ENCODE measurements around the gene CCDC170.

The CCDC170 gene

DNA sequence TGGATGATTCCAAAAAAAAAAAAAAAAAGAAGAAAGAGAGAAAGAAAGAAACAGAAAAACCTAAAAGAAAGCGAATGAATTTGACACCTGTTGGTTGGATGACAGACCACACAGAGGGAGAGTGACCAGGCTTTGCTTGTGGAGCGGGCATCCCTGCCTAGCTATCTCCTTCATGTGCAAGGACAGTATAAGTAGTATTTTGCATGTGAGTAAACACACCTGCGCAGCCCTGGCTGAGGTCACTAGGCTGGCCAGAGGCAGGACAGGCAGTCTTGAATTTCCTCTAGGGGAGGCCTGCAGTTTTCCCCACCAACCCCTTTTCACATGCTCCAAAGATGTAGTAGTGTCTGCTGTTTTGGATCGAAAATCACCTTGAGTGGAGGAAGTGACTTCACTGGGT lies 126.4 kb downstream of the CCDC170 start:
- DNase-seq, result no peak

DNA sequence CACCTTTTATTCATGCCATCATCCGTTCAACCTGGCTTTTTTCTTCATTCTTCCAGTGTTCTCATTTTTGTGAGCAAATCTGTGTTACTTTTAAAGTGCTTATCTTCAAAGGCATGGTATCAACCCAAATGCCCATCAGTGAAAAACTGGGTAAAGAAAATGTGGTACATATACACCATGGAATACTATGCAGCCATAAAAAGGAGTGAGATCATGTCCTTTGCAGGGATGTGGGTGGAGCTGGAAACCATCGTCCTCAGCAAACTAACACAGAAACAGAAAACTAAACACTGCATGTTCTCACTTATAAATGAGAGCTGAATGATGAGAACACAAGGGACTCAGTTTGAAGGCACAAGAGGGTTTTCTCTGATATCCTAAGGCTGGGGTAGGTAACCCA lies 130.3 kb downstream of the CCDC170 start:
- no peak for DNase-seq

DNA sequence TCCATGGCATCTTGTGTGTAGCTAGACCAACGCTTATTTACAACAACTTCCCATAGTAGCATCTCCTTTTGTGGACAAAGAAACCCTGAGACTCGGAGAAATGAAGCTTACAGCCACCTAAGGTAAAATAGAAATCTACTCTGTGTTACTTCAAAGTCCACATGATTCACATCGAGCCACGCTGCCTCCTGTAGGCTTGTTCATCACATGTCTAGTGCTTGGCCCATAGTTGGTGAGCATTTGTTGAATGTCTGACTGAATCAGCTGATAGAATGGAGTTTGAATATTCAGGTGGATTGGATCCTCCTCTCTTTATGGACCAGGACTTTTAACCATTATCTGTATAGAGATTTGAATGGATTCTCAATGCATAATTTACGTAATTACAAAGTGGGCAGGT lies 130.7 kb downstream of the CCDC170 start:
- DNase-seq, result no peak

DNA sequence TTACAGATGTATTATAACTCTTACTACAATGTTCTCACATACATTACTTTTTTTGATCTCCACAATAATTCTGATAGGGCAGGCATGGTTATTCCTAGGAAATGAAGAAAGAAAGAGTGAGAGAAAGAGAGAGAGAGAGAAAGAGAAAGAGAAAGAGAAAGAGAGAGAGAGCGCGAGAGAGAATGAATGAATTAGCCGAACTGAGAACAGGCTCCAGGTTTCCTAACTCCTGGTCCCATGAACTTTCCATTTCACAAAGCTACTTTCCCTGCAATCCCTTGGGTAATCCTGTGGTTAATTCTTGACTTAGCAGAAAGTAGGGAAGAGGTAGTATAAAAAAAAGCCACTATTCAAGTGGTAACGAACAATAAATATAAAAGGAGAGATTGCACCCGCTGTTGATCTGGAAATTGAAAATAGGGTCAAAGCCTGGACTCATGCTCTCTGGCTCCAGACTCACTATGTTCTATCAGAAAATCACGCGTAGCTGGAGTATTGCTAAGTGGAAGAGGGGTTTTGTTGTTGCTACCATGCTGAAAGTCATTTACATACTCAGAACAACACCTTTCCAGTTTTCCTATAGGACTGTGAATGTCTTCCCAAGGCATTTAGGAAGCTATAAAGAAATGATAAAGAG lies 131.2 kb downstream of the CCDC170 start:
- no peak for DNase-seq

DNA sequence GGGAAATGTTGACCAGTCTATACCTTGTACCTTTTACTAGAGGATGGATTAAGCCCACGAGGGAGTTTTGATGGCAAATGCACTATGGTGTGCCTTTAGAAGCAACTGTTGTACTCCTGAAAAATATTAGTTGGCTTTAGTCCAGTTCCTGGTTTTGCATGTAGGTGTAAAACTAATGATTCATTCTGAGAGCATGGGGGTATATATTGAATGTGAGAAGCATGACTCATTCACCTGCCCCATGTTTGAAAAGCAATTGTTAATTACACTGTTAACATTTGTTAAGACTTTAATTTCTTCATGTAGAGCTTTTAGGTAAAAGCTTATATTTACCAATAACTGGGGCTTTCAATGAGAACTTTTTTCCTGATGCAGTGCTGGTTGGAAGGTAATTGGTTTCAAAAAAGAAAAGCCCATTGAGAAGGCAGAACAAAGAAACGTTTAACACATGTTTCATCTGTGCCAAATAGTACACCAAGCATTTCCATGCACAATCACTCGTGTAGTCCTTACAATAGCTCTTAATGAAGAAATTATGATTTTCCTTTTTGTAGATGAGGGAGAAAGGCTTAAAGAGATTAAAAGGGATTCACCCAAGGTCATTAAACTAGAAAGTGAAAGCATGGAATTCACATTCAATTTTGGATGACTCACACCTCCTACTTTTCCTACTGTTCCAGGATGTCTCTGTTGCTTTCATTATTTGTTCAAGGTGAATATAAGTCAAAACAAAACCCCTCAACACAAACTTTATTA lies 134.1 kb downstream of the CCDC170 start:
- DNase-seq, result no peak

DNA sequence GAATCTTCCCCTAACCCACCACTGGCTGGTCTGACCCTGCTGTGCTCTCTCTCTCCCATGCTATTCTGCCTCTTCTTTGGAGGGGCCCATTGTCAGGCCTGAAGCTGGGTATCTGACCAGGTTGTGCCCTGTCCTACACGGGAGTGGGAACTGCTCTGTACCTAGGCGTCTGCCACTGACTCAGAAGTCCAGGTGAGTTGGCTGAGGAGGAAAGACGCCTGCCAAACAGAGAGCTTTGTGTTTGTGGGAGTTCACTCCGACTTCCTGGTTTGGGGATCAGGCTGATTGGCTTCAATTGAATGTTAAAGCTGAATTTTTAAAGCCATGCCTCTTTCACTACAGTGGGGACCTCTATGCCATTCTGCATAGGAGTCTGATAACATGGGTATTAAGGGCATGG lies 136.0 kb downstream of the CCDC170 start:
- DNase-seq, result no peak

DNA sequence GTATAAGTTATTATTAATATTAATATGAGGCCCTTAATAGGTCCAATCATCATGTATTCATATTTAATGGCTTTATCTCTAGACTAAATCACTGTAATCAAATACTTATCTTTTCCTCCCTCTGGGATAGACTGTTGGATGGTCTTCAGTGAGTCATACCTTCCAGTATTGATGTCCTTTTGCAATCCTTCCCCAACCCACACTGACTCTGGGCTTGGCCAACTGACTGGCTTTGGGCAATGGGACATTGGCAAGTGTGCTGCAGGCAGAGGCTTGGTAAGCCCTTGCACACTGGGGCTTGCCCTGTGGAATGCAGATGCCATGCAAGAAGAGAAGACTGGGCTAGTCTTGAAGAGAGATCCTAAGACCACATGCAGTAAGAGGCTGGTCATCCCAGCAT lies 136.6 kb downstream of the CCDC170 start:
- DNase-seq, result no peak

DNA sequence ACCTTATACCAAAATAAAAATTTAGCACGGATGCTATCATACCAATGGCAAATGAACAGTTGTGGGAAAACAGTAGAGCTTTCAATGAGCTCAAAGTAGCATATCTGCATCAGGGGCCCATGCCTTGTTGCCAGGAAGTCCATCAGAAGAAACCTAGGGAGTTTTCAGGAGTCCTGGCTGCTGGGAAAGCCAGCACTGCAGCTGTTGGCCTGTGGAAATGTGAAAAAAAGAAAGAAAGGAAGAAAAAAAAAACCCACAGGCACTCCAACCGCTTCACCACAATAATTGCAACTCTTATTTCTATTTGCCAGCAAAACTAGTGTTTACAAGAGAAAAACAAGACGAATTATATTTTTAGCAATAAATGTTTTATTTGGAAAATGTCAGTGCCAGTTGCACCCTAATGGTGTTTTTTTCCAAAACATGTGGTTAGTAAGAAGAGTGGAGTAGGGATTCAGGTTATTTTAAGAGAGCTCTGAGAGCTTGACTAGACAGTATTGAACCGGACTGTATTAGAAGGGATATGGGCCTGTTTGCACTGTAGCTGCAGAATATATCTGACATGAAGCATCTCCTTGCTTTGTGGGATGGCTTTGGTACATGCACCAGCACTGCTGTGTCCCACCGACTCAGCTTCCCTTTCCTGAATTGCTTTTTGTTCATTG lies 137.3 kb downstream of the CCDC170 start:
- DNase-seq, result no peak

DNA sequence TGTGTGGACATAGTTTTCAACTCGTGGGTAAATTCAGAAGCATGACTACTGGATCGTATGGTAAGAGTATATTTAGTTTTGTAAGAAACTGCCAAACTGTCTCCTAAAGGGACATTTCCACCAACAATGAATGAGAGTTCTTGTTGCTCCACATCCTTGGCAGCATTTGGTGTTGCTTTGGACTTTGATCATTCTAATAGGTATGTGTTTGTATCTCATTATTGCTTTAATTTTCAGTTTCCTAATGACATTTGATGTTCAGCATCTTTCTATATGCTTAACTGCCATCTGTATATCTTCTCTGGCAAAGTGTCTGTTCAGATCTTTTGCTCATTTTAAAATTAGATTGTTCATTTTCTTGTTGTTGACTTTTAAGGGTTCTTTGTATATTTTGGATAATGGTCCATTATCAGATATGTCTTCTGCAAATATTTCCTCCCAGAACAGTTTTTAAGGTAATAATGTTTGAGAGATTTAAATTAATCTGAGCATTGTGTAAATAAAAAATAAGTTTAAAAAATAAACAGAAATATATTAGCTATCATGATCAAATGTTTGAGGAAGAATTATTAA lies 138.7 kb downstream of the CCDC170 start:
- no peak for DNase-seq

DNA sequence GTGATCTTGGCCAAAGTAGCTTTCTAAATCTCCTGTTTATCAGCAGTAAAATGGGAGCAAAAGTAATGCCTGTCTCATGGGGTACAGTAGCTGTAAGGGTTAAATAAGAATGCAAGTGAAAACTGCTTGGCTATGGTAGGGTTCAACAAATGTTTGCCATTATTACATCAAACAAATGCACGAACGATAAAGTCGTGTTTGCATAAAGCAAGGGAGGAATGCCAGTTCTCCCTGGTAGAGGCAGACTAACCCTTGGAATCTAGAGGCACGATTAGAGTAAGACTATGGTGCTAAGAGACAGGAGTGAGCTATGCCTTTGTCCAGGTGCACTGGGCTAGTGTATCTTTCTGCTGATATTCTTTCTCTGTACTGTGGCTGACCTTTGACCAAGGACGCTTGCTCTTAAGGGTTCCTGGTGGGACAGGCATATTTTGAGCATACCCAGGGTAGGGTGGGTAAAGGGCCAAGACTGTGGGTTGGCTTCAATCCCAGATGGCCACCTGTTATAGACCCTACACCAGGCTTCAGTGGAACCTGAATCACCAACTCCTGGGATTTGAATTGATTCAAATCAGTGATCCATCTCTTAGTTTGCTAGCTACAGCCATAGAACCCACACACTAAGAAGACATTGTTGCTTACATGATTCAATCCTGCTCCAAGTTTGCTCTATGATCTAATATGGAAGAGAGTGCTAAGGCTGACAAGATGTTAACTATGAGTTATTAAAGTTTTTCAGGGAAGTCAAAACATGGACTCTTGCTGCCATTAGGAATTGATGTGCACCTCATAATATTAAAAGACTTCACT lies 139.9 kb downstream of the CCDC170 start:
- DNase-seq, result no peak

DNA sequence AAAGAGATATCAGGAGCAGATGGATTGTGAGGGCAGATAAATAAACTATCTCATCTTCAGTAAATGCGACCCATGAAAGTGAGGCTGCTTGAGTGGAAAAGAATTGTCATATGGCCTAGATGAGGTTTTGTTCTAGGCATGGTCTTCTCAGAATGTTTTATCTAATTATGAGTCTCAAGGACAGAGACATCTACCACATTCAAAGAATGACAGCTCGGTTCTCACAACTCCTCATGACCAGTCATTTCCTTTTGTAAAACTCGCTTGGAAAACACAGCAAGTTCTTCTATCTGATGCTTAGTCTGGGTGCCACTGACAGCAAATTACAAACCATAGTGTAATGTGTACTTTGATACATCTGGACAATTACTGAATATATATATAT lies 140.5 kb downstream of the CCDC170 start:
- DNase-seq, result no peak

DNA sequence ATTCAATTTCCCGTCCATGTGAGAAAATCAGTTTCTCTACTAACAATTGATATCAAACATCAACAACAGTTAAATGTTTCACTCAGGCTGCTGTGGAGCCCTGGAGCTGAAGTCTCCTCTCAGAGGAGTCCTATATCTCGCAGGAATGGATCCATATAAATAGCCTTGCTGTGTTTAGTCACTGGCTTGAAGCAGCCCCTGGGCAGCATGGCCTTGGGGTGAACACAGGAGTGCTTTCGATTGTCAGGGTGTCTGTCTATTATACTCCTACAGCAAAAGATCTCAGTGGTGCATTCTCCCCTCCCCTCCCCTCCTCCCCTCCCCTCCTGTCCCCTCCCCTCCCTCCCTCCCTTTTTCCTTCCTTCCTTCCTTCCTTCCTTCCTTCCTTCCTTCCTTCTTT lies 141.9 kb downstream of the CCDC170 start:
- DNase-seq, result no peak

DNA sequence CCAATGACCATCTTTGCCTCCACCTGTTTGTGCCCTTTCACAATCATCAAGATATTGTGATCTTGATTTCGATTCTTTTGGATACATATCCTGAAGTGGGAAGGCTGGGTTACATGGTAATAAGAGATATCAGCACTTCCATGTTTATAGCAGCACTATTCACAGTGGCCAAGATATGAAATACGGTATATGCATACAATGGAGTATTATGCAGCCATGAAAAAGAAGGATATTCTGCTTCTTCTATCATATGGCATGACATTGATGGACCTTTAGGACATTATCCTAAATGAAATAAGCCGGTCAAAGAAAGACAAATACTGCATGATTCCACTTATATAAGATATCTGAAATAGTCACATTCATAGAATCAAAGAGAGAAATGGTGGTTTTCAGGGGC lies 144.0 kb downstream of the CCDC170 start:
- no peak for DNase-seq

DNA sequence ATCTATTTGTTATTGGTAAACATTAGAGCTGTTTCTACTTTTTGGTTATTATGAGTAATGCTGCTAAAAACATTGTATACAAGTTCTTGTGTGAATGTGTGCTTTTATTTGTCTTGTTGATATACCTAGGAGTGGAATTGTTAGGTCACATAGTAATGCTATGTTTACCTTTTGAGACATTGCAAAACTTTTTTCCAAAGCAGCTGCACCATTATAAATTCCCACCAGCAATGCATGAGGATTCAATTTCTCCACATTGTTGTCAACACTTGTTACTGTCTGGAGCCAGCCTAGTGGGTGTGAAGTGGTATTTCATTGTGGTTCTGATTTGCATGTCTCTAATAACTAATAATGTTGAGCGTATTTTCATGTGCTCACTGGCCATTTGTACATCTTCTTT lies 145.9 kb downstream of the CCDC170 start:
- DNase-seq, result no peak

DNA sequence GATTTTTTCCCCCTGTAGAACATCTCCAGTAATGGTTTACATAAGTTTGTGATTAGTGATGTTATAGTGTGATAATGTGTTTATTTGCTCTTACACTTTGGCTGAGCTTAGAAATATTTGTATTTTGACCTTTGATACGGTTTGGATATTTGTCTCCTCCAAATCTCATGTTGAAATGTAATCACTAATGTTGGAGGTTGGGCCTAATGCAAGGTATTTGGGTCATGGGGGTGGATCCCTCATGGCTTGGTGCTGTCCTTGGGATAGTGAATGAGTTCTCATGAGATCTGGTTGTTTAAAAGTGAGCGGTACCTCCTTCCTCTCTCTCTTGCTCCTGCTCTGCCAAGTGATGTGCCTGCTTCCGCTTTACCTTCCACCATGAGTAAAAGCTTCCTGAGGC lies 147.2 kb downstream of the CCDC170 start:
- DNase-seq, result no peak

DNA sequence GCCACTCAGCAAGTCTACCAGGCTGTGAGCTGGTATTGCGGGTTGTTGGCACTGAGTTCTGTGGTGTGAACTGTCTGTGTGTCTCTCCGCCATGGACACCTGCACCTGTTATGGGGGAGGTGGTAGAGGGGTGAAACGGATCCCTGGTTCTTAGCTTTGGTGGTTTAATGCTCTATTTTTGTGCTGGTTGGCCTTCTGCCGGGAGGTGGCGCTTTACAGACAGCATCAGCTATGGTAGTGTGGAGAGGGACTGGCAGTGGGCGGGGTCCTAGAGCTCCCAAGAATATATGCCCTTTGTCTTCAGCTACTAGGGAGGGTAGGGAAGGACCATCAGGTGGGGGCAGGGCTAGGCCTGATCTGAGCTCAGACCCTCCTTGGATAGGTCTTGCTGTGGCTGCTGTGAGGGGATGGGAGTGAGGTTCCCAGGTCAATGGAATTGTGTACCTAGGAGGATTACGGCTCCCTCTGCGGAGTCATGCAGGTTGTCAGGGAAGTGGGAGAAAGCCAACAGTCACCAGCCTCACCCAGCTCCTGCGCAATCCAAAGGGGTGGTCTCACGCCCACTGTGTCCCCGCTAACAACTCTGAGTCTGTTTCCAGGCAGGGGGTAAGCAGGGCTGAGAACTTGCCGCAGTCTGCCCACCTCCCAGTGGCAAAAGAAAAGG lies 154.3 kb downstream of the CCDC170 start:
- peak; percentile 8 for DNase-seq

DNA sequence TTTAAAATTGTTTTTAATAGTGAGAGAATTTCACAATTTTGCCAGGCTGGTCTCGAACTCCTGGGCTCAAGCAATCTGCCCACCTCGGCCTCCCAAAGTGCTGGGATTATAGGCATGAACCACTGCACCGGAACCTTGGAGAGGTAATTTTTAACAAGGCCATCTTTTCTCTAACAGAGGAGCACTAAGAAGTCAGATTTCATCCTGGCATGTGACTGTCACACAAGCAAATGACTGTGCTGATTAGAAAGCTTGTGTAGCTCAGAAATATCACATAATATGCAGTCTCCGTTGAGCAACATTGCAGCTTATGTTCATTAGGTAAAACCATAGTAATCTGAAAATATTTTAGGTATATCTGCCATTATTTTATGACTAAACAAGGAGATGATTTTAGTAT lies 156.0 kb downstream of the CCDC170 start:
- no peak for DNase-seq

DNA sequence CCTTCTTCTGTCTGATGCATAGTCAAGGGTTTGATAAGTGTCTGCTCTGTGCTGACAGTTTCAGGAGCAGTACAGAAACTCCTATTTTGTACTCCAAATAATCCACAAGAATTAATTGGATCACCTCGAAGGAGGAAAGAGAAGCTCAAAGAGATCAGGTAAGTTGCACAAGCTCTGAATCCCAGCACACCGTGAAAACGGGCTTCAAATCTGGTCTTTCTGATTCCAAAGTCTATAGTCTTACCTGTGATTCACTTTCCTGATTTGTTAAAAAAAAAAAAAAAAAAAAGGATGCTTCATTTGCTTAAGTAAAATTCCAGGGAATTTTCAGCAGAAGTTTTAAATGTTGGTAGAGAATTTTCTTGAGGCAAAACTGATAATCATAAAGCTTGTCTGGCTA lies 157.8 kb downstream of the CCDC170 start:
- DNase-seq, result no peak

DNA sequence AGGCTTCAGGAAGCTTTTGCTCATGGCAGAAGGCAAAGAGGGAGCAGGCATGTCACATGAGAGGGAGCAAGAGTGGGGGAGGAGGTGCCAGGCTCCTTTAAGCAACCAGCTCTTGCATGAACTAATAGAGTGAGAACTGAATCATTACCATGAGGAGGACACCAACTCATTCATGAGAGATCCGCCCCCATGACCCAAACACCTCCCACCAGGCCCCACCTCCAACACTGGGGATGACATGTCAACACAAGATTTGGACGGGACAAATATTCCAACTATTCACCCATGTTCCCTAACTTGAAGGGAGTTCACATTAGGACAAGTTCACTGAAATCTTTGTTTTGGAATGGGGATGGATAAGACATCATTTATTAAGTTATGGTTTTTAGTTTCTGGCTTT lies 158.5 kb downstream of the CCDC170 start:
- no peak for DNase-seq

DNA sequence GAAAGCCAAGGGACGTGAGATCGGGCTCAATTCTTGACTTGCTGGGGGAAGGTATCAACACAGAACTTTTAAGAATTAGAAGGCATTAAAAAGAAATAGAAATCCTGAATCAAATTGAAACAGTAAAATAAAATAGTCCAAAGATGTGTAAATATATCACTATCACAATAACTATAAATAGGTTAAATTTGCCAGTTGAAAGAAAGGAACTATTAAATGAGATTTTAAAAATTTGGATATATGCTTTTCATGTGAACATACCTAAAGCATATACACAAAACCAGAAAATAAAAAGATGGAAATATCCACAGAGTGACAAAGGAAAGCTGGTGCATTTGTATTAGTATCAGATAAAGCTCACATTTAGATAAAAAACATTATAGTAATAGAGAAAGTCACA lies 161.3 kb downstream of the CCDC170 start:
- DNase-seq, result no peak

DNA sequence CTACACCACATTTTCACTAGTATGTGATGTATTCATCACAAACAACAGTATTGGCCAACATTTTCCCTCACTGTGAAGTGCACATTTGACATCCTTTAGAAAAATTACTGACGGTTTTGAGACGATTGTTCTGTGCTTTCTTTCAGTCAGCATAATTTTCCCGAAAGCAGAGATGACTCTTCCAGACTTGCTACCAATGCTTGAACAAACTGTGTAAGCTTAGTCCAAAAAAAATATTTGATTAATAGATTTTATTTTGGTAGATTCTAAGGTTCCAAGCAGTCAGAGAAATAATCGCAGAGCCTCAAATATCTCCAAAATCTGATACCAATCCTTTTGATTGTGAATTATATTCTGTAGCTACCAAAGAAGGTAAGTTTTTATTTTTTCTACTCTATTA lies 162.6 kb downstream of the CCDC170 start:
- no peak for DNase-seq

DNA sequence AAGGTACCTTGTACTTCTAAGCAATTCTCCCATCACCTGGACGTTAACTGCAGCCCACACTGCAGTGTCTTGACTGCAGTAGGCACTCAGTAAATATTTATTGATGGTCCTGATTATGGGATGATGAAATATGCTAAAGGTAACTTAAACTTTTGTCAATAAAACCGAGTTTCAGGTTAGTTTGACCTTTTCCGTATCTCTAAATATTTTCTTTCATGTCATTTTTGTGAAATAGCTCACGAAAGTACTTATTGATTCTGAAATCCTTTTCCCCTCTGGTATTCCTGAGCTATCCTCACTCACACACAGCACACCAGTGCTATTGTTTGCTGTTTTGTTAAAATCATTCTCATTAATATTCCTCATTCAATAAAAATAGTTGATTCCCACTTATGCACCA lies 164.3 kb downstream of the CCDC170 start:
- DNase-seq, result no peak

DNA sequence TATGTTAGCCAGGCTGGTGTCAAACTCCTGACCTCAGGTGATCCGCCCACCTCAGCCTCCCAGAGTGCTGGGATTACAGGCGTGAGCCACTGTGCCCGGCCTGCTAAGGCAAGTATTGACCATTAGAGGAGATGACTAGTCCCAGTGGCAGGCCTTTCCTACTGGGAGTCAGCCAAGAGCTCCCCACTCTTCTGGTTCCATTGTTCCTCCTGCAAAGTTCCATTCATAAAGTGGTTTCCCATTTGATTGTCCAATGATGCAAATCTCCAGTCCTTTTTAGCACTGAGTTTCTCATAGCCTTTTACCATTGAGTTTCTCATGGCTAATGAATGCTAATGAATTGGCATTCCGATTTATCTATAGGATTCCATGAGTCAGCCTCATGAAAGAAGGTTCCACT lies 165.4 kb downstream of the CCDC170 start:
- no peak for DNase-seq

Measured in stimulated activated CD4-positive, alpha-beta T cell treated with anti-CD3 and anti-CD28 coated beads, Interleukin-4, amount 100 ng/mL, for 24 hours (primary cell).